Large intestine (tissue), 12 donors: ENCODE data around the gene HECW1. TPM values are rescaled to one million over a fixed set of nuclear protein-coding genes. Genes with fewer than 3 reads are reported as not detected.
"Not testable (repeated sequence)": the region's sequence is repeated elsewhere in the genome, so short reads cannot be mapped to it uniquely, and the experiment has no call there.

ENCODE experiments used
- DNase-seq, 2 donors: peaks; one replicate each; pipeline versions ENCODE4 v3.0.0 to v3.0.0-alpha.2; 2013
- H3K27ac ChIP-seq: one replicate; pipeline ENCODE4 v1.5.1; 2013; ENCODE audit warnings: low read length
- H3K27me3 ChIP-seq: 2 replicates; pipeline ENCODE4 v1.6.1; 2013; ENCODE audit warnings: low read length; ENCODE audit not compliant: control insufficient read depth, insufficient read depth
- H3K36me3 ChIP-seq: 2 replicates; pipeline ENCODE4 v1.6.1; 2013; ENCODE audit warnings: low read length; ENCODE audit not compliant: control insufficient read depth, insufficient read depth
- H3K4me1 ChIP-seq: one replicate; pipeline ENCODE4 v1.6.1; 2013; ENCODE audit warnings: low read length; ENCODE audit not compliant: control insufficient read depth, insufficient read depth
- H3K4me3 ChIP-seq: one replicate; pipeline ENCODE4 v1.5.1; 2013; ENCODE audit warnings: low read length
- H3K9me3 ChIP-seq: one replicate; pipeline ENCODE4 v1.6.1; 2013; ENCODE audit warnings: mild to moderate bottlenecking, low read depth, low read length, moderate library complexity; ENCODE audit not compliant: control insufficient read depth
- WGBS: methylation state at CpG from one replicate; pipeline ENCODE4 v1.1.5; 2013; ENCODE audit warnings: low lambda C conversion rate; ENCODE audit not compliant: insufficient coverage; 5-methylcytosine and 5-hydroxymethylcytosine counted together
- long read RNA-seq, 11 donors: transcript quantifications; one replicate each; lab custom pipeline, GENCODE V29; 2026
- polyA plus RNA-seq: library from polyadenylated mRNA; unstranded; fragments of 120-200 nt; gene quantifications from one replicate; pipeline ENCODE4 v1.2.1, GENCODE V29; 2013

Gene HECW1
- polyA plus RNA-seq, result 0.36 TPM
- long read RNA-seq, donor 1, result 0 reads
- long read RNA-seq, donor 2, result 0 reads
- long read RNA-seq, donor 3, result 0 reads
- long read RNA-seq, donor 4, result 0 reads
- long read RNA-seq, donor 5, result 0 reads
- long read RNA-seq, donor 6, result 0 reads
- long read RNA-seq, donor 7, result 0 reads
- long read RNA-seq, donor 8, result 0 reads
- long read RNA-seq, donor 9, result 0 reads
- long read RNA-seq, donor 10, result 0 reads
- long read RNA-seq, donor 11, result 0 reads

GRCh38 chr7:43112459-43112940, at the start of gene HECW1:
TSS of gene HECW1 (plus strand) at chr7:43112647. CDS start at chr7:43243906, 131,259 bp downstream.
- Histone ChIP-seq H3K27me3 (peaks cover 70% of the 10 kb centered on the region), H3K4me1 (no peaks in the 10 kb centered on the region), H3K4me3 (peak within 1 kb of the TSS; percentile 16), H3K27ac (no peak within 1 kb of the TSS), H3K36me3 (no peaks in the 10 kb centered on the region), H3K9me3 (peaks cover 4% of the 10 kb centered on the region)
- no peak for DNase-seq
- WGBS, result no CpG with 5 or more reads among the region's 46 CpGs

DNA sequence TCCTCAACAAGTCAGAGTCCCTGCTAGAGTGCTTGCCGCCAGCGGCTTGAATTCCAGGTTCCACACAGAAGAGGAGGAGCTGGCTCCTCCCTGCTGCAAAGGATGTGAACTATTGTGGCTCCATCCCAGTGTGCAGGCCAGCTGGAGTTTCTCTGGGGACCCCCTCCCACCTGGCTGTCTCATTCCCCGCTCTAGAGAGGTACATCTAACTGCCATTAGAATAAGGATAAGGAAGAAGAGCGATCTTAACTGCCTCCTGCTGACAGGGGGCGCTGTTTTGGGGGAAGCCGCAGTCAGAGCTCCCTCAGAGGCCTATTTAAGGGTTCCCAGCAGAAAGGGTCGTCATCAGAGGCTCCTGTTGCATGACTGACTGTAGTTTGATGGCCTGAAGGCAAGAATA, 40.8 kb upstream of the HECW1 start:
- Histone ChIP-seq H3K9me3 (no peaks in the 10 kb centered on the region), H3K4me1 (no peaks in the 10 kb centered on the region), H3K27ac (no peak overlapping the region), H3K36me3 (no peaks in the 10 kb centered on the region), H3K27me3 (no peaks in the 10 kb centered on the region), H3K4me3 (no peak overlapping the region)
- WGBS, result no CpG with 5 or more reads among the region's 7 CpGs
- DNase-seq, result no peak

DNA sequence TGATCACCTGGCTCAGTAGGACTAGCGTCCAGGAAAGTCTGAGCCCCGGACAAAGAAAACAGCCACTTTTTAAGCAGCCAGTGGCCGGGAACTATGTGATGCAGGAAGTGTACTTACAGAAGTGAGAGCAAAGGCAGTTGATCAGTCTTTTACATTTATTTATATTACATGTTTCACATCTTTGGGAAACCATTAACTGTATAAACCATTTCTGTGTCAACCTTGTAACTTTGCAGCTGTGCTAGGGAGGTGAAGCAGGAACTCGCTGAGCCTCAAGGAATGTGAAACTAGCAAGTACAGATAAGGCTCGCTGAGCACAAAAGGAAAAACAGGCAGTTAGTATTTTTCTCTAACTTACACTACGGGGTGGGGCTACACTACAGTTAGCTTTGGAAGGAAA, 39.9 kb upstream of the HECW1 start:
- H3K4me1 ChIP-seq, result no peaks in the 10 kb centered on the region
- H3K4me3 ChIP-seq, result no peak overlapping the region
- H3K27ac ChIP-seq, result no peak overlapping the region
- H3K9me3 ChIP-seq, result no peaks in the 10 kb centered on the region
- DNase-seq, result peak; percentile 3 to 9
- no peaks in the 10 kb centered on the region for H3K36me3 ChIP-seq
- WGBS, result no CpG with 5 or more reads among the region's 6 CpGs
- no peaks in the 10 kb centered on the region for H3K27me3 ChIP-seq

DNA sequence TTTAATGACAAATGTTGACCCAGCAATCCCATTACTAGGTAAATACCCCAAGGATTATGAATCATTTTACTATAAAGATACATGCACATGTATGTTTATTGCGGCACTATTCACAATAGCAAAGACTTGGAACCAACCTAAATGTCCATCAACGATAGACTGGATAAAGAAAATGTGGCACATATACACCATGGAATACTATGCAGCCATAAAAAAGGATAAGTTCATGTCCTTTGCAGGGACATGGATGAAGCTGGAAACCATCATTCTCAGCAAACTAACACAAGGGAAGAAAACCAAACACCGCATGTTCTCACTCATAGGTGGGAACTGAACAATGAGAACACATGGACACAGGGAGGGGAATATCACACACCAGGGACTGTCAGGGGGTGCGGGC, 38.6 kb upstream of the HECW1 start:
- WGBS, result no CpG with 5 or more reads among the region's 4 CpGs

GRCh38 chr7:43076189-43076605, 36.2 kb upstream of the HECW1 start:
- Histone ChIP-seq H3K27ac (no peak overlapping the region), H3K9me3 (no peaks in the 10 kb centered on the region), H3K36me3 (no peaks in the 10 kb centered on the region), H3K4me3 (no peak overlapping the region), H3K4me1 (no peaks in the 10 kb centered on the region), H3K27me3 (peaks cover 3% of the 10 kb centered on the region)
- DNase-seq, result no peak
- no CpG with 5 or more reads among the region's 5 CpGs for WGBS

More for the DNA sequence above, 38.6 kb upstream of the HECW1 start:
- H3K36me3 ChIP-seq, H3K4me1 ChIP-seq, H3K9me3 ChIP-seq, DNase-seq, H3K27ac ChIP-seq, H3K4me3 ChIP-seq, H3K27me3 ChIP-seq: not testable (repeated sequence)

DNA sequence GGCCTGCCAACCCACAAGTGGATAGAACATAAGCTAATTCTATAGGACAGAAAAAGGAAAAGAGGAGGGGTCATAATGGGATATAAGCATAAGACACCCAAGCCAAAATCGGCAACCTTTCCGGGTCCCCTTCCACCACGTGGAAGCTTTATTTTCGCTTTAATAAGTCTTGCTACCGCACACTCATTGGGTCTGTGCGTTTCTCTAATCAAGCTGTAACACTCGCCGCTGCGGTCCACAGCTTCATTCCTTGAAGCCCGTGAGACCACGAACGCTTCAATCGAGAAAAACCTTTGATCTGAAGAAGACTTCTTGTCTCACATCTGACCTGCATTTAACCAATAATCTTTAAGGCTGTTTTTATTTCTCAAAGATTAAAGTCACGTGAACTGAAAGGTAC, 35.8 kb upstream of the HECW1 start:
- no peak overlapping the region for H3K27ac ChIP-seq
- H3K36me3 ChIP-seq, result no peaks in the 10 kb centered on the region
- H3K27me3 ChIP-seq, result peaks cover 3% of the 10 kb centered on the region
- no peaks in the 10 kb centered on the region for H3K4me1 ChIP-seq
- no peaks in the 10 kb centered on the region for H3K9me3 ChIP-seq
- no peak overlapping the region for H3K4me3 ChIP-seq
- no peak for DNase-seq
- 92% methylated on average over 13 of the region's 14 CpGs for WGBS

DNA sequence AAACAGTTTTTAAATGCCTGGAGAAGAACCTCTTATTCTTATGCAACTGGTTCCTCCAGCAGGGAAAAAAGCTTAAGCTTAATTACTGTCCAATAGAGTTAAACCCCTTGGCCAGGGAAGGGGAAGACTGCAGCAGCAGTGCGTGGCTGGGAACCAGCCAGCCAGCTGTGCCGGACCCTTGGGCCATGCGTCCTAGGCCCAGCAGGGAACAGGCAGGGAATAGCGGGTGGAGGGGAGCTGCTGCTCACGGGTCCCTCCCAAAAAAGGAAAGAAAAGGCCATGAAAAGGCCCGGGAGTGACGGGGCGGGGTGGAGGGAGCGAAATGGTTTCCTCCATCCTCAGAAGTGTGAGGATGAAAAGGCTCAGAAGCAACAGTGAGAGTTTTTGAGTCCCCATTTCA, 35.2 kb upstream of the HECW1 start:
- Histone ChIP-seq H3K4me1 (no peaks in the 10 kb centered on the region), H3K27me3 (peaks cover 3% of the 10 kb centered on the region), H3K27ac (no peak overlapping the region), H3K36me3 (no peaks in the 10 kb centered on the region), H3K4me3 (no peak overlapping the region), H3K9me3 (no peaks in the 10 kb centered on the region)
- no CpG with 5 or more reads among the region's 9 CpGs for WGBS
- DNase-seq, result no peak

DNA sequence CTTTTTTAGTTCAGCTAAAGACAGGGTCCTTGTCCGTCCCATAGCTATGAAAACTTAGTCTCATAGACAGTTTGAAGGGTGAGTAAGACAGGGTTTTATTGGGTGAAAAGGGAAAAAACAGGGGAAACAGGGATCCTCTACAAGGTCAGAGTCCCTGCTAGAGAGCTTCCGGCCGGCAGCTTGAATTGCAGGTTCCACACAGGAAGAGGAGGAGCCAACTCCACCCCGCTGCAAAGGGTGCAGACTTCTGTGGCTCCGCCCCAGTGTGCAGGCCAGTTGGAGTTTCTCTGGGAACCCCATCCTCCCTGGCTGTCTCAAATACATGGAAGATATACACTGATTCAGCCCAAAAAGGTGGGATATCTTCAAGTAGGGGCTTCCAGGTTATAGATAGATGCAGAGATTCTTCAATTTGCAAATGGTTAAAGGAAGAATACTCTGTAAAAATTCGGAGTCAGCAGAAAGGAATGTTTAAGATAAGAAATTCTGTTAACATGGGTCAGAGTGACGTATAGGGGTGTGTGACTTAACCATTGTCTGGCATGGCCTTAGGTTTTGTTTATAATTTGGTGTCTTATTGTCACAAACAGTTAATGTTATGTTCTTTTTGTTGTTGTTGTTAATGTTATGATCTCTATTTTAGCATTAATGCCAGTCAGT, 34.6 kb upstream of the HECW1 start:
- no peaks in the 10 kb centered on the region for H3K9me3 ChIP-seq
- no peaks in the 10 kb centered on the region for H3K4me1 ChIP-seq
- peaks cover 3% of the 10 kb centered on the region for H3K27me3 ChIP-seq
- H3K36me3 ChIP-seq, result no peaks in the 10 kb centered on the region
- no peak for DNase-seq
- WGBS, result 50% methylated on average over 1 of the region's 7 CpGs
- H3K4me3 ChIP-seq, result no peak overlapping the region
- no peak overlapping the region for H3K27ac ChIP-seq

DNA sequence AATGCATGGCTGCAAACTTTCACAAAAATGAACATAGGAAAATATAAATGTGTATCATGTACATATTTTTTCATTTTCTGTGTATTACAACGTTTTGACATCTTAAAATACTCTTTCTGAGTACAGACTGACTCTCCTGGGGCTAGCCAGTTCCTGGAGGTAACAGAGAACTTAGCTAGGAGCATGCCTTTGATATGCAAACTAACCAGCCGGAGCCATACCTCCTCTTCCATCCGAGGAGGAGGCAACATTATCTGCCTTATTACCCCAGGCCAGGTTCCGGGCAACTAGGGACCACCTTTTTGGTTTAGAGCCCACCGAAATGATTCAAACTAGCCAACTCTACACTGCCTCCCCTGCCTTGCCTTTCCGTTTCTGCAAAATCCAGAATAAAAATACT, 33.7 kb upstream of the HECW1 start:
- Histone ChIP-seq H3K36me3 (no peaks in the 10 kb centered on the region), H3K27ac (no peak overlapping the region), H3K9me3 (no peaks in the 10 kb centered on the region), H3K27me3 (peaks cover 3% of the 10 kb centered on the region), H3K4me1 (no peaks in the 10 kb centered on the region), H3K4me3 (no peak overlapping the region)
- no CpG with 5 or more reads among the region's 6 CpGs for WGBS
- no peak for DNase-seq

GRCh38 chr7:43081603-43082002, 30.8 kb upstream of the HECW1 start:
- DNase-seq, result no peak
- no CpG with 5 or more reads among the region's 4 CpGs for WGBS
- no peaks in the 10 kb centered on the region for H3K9me3 ChIP-seq
- no peak overlapping the region for H3K27ac ChIP-seq
- no peaks in the 10 kb centered on the region for H3K36me3 ChIP-seq
- no peaks in the 10 kb centered on the region for H3K4me1 ChIP-seq
- H3K4me3 ChIP-seq, result no peak overlapping the region
- H3K27me3 ChIP-seq, result peaks cover 3% of the 10 kb centered on the region

DNA sequence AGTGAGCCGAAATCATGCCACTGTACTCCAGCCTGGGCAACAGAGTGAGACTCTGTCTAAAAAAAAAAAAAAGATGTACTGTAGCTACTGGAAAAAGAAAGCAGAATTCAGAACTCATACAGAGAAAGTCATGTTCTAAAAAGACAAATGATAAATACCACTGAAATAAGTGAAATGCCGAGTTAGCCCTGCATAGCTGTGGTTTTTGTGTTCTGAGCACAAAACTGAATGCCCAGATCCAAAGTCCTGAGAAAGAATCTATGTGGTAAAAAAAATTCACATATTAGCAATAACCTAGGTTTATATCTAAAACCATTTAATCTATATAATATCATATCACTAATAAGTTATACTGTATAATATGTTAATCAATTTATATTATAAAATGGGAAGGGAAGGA, 29.3 kb upstream of the HECW1 start:
- Histone ChIP-seq H3K9me3 (no peaks in the 10 kb centered on the region), H3K27me3 (peaks cover 3% of the 10 kb centered on the region), H3K4me1 (no peaks in the 10 kb centered on the region), H3K4me3 (no peak overlapping the region), H3K27ac (no peak overlapping the region), H3K36me3 (no peaks in the 10 kb centered on the region)
- no peak for DNase-seq
- no CpG with 5 or more reads among the region's 2 CpGs for WGBS
